ENCODE results near the gene RAB43.

Gene RAB43

DNA sequence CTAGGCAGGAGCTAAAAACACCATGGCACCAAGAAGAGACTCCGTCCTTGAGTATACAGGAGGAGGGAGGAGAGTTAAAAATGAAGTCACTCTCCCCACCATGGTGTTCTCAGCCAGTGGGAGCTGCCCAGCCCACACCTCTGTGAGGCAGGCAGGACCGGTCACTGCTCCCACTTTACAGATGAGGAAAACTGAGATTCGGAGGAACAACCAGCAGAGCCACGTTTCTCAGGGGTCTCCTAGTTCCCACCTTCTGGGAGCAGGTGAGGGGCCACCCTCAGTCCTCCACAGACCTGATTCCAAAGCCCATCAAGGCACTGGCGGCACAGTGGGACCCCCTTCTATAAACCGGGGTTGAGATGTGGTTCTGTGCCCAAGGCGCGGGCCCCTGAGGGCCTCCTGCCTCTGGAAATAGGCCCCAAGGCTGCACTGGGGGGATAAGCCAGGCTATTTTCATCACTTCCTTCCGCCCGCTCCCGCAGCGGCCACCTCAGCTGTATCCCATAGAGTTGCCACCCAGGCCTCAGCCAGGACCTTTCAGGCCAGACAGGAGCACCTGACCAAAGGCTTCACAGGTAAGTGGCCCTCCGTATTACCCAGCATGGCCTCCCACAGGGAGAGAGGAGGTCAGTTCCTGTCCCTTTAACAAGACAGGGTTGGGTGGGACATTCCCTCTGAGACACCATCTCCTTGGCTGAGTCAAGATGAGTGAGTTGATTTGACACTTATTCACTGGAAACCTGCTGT, 61.2 kb downstream of the RAB43 start, which contains the start of gene GP9:
Gene GP9 (plus strand): TSS at position 504 of the 747 bp plus-strand sequence. CDS start 961 bp downstream, outside the sequence.
- no peak for DNase-seq

DNA sequence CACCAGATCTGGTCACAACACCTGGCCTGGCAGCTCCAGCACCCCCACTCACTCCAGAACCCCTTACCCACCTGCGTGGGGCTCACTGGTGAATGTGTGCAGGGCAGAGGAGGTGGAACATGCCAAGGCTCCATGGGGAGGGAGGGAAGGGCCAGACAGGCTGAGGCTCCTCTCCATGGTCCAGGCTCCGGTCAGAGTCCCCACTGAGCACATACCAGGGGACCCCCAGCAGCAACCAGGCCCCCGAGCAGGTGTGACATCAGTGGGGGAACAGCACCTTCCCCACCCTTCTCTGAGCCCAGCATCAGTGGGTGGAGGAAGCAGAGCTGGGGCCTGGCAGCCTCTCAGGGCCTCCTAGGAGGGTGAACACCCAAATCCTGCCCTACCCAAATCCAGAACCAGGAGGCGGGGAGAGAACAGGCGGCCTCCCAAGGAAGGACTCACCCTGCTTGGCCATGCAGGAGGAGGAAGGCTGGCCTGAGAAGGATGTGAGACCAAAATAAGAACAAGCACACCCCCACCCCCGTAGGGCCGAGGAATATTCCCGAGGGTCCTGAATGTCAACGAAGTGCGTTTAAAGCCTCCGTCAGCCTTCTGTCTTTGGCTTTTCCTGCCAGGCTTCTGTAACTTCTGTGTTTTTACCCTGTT, 62.2 kb downstream of the RAB43 start:
- no peak for DNase-seq

DNA sequence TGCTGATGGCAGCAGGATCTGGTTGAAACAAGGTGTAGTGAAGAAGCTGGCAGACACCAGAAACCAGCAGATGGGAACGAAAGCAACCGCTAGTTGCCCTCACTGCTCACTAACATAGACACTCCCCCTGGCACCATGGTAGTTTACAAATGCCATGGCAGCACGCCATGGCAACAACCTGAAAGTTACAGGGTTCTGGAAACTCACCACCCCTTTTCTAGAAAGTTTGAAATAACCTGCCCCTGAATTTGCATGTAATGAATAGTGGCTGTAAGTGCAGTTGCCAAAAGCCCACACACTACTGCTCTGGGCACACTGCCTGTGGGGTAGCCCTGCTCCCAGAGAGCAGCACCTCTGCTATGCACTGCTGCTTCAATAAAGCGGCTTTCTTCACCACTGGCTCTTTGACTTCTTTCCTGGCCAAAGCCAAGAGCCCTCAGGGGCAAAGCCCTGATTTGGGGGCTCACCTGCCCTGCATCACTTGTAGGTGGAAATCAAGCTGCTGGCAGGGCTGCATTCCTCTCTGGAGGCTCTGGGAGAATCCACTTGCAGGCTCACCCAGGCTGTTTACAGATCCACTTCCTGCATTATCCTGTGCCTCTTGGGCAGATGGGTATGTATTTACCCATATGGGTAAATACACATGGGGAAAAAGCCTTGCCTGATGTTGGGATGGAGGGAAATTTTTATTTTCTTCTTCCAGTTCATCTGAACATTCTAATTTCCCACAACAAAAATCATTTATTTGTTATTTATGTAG, 63.0 kb downstream of the RAB43 start:
- no peak for DNase-seq

DNA sequence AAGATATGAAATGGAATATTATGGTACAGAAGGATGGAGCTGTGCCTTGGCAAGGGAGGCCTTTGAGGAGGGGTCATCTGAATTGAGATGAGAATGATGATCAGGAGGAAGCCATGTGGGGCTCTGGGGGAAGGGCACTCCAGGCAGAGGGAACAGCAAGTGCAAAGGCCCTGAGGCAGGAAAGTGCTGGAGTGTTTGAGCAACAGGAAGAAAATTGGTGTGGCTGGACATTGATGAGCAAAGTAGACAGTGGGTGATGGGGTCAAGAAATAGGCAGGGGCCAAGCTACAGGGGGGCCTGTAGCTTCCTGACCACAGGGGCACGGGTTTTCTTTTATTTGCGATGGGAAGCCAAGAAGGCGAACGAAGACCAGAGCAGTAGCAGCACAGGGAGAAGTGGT, 64.4 kb downstream of the RAB43 start:
- DNase-seq = no peak

DNA sequence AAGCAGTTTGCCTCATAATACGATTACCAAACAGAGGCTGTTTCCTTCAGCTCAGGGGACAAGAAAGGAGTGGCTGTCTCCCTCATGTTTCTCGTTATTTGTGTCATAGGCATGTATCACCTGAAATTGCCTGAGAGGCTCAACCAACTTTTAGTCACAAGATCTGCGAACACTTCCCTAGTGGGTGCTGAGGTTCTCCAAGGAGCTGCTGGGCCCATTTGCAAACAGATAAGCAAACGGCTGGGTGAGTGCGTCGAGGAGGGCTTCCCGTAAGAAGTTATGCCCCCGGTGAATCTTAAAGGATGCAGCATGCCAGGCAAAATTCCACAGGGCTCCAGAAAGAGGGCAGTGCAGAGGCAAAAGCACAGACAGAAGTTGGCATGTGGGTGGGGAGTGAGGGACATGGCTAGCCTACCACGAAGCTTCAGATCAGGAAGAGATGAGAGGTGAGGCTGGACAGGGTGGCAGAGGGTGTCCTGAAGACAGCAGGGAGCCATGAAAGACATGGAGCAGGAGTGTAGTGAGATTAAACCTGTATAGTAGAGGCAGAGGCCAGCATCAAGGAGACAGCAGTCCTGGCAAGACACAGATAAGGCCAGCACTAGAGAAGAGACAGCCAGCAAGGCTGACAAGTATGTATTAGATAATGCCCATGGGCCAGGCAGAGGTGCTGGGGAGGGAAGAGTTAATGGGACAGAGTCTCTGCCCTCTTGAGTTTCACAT, 65.0 kb downstream of the RAB43 start:
- DNase-seq = no peak

DNA sequence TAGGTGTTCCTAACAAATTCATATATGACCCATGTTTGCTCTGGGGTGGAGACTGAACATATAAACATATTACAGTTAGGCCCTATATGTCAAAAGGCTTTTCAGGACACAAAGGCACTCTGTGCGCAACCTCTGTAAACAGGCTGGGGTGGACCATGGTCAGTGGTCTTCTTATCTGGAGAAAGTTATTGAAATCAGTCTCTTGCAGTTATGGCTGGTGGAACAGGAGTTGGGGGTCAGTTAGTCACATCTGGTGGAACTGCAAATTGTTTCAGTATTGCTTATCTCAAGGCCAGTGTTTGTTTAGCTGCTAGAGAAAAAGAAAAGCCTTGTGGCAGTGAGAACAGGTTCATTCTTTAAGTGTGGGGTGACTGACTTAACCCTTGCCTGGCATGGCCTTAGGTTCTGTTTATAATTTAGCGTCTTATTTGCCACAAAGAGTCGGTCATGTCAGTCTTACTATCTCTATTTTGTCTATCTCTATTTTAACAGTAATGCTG, 66.9 kb downstream of the RAB43 start:
- DNase-seq = no peak

DNA sequence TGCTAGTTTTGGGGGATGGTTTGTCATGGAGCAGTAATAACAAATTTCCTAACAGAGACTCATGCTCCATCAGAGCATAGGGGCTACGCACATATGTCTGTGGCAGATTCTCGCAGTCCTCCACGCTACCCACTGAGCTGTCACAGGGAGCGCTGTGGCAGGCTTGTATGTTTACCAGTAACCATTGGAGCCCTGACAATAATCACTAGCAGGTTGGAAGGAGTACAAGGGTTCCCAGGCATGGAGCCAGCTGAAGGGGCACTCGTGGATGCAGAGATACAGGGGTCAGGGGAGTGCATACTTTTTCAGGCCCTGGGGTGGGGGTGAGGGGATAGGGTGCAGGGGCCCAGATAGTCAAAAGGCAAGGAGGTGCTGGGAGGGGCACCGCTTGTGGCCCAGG, 68.9 kb downstream of the RAB43 start:
- no peak for DNase-seq

DNA sequence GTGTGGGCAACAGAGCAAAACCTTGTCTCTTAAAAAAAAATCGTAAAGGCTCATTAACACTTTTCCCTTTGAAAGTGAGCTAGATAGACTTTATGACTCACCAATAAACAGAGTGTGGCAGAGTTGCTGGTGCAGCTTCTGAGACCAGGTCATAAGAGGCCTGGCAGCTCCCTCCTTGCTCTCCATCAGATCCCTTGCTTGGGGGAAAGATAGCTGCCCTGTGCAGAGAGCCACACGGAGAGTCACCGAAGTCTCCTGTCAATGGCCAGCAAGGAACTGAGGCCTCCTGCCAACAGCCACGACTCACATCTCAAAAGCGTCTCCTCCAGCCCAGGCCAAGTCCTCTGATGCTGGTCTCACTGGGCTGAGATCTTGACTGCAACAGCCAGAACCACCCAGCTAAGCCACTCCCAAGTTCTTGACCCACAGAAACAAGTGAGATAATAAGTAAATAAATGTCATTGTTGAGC, 69.7 kb downstream of the RAB43 start:
- DNase-seq = no peak

DNA sequence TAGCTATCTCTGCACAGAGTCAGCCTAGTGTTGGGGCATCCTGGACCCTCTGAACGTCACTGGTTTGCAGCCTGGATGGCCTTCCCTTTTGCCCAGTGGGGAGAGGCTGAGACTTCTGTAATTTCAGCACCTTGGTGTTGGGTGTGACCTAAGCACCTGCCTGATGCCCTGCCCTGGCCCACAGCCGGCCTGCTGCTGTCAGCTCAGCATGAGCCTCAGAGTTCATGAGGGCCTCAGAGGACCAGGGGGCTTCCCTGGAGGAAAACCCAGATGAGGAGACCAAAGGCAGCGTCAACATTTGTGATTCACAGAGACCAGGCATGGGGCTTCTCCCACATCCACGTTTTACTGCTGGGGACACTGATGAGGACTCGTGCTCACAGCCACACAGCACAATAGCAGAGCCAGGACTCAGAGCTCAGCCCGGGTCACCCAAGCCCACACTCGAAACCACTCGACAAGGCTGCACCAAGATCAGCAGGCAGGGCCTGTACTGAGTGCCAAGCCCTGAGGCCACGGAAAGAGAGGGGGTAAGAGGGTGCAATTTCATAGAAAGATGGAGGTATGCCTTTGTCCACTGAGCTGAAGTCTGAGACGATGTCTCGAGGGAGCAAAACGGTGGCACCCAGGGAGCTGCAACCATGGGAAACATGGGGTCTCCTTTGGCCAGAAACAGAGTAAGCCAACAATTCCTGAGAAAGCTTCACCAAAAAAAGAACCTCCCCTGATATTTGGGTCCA, 70.9 kb downstream of the RAB43 start:
- no peak for DNase-seq

DNA sequence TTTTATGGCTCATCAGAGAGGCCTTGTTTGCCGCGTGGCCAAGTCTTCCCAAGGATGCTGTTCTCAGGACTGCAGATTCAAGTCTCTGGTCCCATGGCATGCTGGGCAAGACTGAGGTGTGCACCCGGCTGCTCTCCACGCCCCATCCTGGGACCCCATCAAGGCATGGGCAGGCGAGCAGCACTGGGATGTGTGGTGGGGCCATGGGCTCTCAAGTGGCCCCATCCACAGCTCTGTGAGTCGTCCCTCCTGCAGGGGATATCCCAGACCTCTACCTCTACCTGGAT, 74.1 kb downstream of the RAB43 start:
- no peak for DNase-seq

DNA sequence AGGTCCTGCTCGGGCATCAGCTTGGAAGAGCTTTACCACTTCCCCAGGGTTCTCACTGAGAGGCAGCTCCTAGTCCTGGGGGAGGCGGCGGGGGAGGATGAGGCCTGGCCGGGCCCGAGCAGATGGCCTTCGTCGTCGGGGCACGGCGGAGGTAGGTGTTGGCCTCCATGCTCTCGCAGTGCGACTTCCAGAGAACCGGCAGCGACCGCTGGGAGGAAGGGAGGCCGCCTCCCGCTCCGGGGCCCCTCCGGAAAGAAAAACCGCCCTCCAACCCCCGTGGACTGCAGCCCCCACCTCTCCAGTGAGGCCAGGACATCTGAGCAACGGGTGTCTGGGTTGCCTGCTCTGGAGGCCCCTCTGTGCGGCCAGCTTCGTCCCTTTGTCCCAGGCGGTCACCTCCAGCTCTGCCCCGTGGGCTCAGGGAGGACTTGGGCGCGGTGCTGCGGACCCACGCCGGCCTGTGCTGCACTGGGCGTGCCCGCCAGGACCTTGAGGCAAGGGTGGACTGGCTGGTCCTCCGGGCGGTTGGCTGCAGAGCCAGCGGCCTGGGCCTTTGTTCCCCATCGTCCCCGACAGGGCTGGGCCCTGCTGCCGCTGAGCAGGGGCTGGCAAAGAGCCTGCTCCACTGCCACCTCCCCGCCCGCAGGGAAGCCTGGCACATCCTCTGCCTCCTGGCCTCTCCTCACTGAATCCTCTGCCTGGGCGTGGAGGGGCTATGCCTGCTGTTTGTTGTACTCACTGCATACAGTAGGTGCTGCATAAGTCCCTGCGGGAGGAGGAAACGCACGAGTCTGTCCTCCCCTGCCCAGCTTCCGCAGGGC, 74.7 kb downstream of the RAB43 start:
- no peak for DNase-seq

DNA sequence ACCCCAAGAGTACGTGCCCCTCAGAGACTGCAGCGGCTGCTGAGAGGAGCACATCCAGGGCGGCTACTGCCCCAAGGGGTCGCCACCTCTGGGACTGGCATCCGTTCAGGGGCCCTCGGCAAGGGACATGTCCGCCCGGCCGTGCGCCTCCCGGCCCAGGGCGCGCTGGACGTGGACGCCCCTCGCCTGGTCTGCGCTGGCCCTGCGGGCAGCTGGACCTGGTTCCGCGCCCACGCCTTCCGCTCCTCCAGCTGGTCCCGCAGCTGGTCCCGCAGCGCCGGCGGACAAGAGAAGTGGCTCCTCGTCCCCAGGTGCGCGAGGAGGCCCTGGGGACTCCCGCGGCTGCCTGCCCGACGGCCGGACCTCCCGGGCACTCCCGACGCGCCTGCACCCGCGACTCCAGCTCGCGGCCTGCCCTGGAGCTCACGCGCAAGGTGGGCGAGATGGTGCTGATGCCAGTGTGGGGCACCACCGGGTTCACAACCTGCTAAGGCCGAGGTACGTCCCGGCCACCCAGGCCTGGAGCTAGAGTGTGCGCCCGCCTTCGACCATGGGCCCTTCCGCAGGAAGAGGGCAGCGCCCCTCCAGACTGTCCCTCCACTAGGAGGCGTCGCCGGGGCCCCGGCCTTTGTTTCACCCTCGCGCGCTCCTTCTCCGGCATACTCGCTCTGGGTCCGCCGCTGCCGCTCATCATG, 75.4 kb downstream of the RAB43 start:
- DNase-seq = no peak

DNA sequence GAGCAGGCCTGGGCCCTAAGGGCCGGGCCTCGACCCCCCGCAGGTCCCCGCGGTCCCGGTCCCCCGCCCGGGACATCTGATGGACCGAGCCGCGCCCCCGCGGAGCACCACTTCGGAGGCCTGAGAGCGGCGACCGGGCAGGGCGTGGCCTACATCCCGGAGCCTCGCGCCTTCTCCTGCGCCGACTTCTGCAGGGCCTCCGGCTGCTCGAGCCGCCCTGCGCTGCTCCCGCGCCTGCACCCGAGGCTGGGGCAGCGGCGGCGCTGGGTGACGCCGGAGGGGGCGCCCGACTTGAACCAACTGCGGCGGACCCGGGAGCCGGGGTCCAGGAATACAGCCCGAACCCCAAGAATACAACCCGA, 75.9 kb downstream of the RAB43 start:
- DNase-seq = no peak

DNA sequence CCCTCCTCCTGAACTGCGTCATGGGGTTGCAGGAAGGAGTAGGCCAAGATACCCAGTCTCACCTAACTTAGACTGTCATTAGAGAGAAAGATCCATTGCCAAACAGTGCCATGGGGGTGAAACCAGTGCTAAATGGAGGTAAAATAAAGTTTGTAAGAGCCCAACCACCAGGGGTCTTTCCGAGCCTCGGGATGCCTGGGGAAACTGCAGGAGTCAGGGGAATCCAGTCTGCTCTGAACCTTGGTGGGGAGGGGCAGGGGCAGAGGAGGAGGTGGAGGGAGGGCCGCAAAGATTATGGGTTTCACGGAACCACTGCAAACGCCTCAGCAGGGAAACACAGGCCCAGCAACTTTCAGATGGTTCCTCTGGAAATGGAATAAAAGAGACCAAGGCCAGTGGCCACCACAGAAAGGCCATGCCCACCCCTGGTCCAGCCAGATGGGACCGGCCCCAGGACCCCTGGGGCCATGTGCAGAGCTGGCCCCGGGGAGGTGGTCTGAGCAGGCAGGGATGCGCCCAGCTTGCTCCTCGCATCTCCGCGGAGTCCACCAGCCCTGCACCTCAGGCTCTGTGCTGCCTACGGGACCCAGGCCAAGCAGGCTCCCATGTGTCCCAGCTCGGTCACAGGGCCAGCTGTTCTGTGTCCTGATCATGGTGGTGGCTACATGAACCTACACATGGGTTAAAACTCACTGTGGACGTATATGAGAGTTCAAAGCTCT, 80.9 kb downstream of the RAB43 start:
- DNase-seq = no peak

DNA sequence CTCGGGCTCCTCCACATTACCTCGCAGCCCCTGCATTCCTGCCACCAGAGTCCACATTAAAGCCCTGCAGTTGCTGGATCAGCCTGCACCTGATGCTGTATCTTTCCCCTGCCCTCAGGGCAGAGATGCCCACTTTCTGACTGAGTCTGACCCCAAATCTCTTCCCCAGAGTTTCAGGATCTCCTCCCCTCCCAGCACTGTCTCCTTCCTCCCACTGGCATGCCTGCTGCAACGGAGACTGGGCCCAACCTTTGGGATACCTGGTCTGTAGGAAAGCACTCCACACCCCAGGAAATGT, 81.6 kb downstream of the RAB43 start:
- DNase-seq = no peak

DNA sequence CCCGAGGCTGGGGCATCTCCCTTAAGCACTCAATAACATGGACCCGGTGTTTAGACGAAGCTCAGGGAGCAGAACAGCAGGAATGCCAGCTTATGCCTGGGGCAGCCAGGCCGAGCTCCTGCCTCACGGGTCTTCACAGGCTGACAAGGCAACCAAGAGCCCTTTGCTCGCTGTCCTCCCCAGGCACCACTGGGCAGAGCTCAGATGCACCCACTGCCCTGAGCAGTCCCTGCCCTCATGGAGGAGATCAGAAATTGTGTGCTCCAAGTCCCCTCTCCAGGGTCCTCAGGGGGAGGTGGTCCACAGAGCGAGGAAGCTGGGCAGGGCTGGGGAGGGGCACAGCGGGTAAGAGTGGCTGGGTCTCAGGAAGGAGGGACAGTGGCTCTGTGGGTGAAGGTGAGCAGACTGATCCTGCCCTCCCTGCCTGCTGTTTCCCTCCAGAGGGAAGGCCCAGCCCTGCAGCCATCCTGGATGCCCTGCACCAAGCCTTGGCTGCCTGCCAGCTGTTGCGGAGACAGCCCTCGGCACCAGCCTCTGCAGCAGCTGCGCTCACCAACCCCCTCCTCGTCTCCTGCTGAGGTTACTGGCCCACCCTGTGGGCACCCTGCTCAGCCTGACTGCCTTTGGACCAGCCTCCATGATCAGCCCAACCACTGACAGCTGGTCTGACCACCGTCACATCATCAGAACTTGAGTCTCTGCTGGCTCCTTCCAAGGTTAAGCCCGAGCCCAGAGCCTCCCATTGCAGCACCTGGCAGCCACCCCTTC, 82.1 kb downstream of the RAB43 start:
- DNase-seq = no peak

DNA sequence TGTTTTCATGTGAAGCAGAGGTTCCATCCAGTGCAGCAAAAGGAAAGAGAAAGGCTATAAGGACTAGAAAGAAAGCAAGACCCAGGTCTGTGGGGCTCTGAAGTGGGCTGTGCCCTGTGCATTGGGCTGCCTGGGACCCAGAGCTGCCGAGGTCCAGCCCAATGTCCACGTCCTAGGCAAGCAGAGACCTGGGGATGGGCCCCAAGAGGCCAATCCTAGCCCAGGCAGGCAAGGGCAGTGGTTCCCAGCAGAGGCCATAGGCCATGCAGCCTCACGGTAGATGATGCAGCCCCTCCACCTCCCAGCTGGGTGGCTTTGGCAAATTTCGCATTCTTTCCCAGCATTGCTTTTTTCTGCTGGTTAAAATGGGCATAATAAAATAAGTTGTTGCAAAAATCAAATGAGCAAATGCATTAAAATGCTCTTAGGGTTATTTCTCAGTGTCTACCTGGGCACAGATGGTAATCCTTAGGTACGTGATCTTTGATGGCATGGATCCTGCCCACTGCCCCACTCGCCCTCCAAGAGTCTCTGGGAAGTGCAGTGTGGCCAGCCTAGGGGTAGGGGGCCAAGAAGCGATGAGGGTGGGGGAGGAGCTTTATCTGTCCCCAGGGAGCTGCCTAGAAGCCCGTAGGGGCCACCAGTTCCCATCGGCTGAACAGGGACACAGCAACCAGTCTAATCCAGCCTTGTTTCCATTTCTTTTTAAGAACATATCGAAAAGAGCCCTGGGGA, 83.3 kb downstream of the RAB43 start:
- no peak for DNase-seq
